Measurements from ENCODE around the gene EFNA3.

GRCh38 chr1:155113450-155113980 is 34.9 kb downstream of the EFNA3 start:
- TF ChIP-seq EZH2 (IDR thresholded peaks at IDR 0.05; ENCODE audit: insufficient read depth, poor library complexity, severe bottlenecking) (no peak), EZH2phosphoT487 (IDR thresholded peaks at IDR 0.05; ENCODE audit: insufficient read depth, low read depth) (no peak)

Data from GM23248 (cell line).